Measurements from ENCODE around the gene CORO2A.

The CORO2A gene

GRCh38 chr9:98134702-98135557, 57.5 kb downstream of the CORO2A start:
- no peak overlapping the region for H2BK12ac ChIP-seq (ENCODE audit: low read length in 2 of 2)

DNA sequence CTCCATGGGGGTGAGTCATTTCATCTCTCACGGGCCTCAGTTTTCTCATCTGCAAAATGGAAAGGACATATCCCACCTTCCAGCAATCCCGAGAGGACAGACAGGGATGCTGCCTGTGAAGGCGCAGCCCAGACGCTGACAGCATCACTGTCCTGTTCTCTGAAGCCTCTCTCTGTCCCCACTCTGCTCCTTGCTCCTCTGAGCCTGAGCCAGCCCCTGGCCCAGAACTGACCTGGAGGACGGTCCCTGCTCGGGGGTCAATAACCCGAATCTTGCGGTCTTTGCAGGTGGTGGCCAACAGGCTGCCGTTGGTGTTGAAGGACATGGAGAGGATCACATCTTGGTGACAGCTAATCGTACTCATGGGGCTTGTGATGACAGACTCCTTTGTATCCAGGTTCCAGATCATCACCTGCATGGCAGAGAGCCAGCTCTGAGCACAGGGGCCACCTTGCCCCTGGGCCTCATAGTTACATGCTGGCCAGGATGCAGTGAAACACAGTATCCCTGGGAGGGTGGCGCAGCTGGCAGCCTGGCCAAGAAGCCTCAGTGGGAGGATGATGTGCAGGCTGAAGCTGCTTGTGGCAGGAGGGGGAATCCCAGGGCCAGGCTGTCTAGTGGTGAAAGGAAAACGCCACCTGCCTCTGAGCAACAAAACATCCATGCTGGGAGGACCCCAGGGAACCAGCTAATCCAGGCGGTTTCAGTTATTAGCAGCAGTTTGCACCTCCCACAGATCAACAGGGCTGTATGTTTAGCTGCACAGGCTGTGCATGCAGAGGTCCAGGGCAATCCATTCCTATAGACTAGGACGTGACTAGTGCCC, 59.4 kb downstream of the CORO2A start:
- H3K4me1 ChIP-seq (ENCODE audit: control insufficient read depth, insufficient read depth, low read depth, low read length) = peaks cover 5% of the 10 kb centered on the region
- H3K79me1 ChIP-seq (replicated peaks; ENCODE audit: low read length, poor library complexity, severe bottlenecking) = no peaks in the 10 kb centered on the region
- H3K4me3 ChIP-seq (ENCODE audit: insufficient read depth in 1 of 2, low read depth in 1 of 2, low read length in 2 of 2) = no peak overlapping the region
- no peak overlapping the region for H2BK120ac ChIP-seq (ENCODE audit: low read depth, low read length)
- no peak overlapping the region for H3K18ac ChIP-seq (ENCODE audit: low read depth in 1 of 2, low read length in 2 of 2)
- no peak overlapping the region for H3K4ac ChIP-seq (ENCODE audit: low read depth in 1 of 2, low read length in 2 of 2)
- H3K14ac ChIP-seq (ENCODE audit: low read length in 2 of 2) = no peak overlapping the region
- H2BK5ac ChIP-seq (ENCODE audit: low read depth, low read length, poor library complexity, severe bottlenecking) = no peak overlapping the region
- no peaks in the 10 kb centered on the region for H3K9me3 ChIP-seq (ENCODE audit: control insufficient read depth, low read length)
- H2AFZ ChIP-seq (ENCODE audit: low read depth, low read length) = no peak overlapping the region
- no peak overlapping the region for H2BK12ac ChIP-seq (ENCODE audit: low read length in 2 of 2)
- H4K91ac ChIP-seq (ENCODE audit: low read length) = no peak overlapping the region
- H4K8ac ChIP-seq (ENCODE audit: low read length) = no peak overlapping the region
- peaks cover 0 to 29% of the 10 kb centered on the region in 2 experiments for H3K27me3 ChIP-seq (ENCODE audit: control insufficient read depth in 1 of 2, insufficient read depth in 1 of 2, low read length in 2 of 2)
- peaks cover 0 to 2% of the 10 kb centered on the region in 2 experiments for H3K36me3 ChIP-seq (ENCODE audit: control insufficient read depth in 1 of 2, insufficient read depth in 2 of 2, low read depth in 1 of 2, low read length in 2 of 2)
- H3K23ac ChIP-seq (ENCODE audit: low read length in 2 of 2) = no peak overlapping the region
- H3K9ac ChIP-seq (ENCODE audit: low read length) = no peak overlapping the region
- H2AK5ac ChIP-seq (ENCODE audit: low read length, severe bottlenecking) = no peak overlapping the region
- no peak overlapping the region for H2BK15ac ChIP-seq (ENCODE audit: low read depth, poor library complexity, severe bottlenecking)
- DNase-seq = no peak
- no peak overlapping the region for H3K27ac ChIP-seq (ENCODE audit: low read length, poor library complexity, severe bottlenecking)
- WGBS = 90% methylated on average over 14 of the region's 14 CpGs
- H3K4me2 ChIP-seq (ENCODE audit: low read length, poor library complexity, severe bottlenecking) = no peak overlapping the region

More at GRCh38 chr9:98134702-98135557, 57.5 kb downstream of the CORO2A start:
- Histone ChIP-seq H3K27ac (ENCODE audit: low read length, poor library complexity, severe bottlenecking) (no peak overlapping the region), H2BK120ac (ENCODE audit: low read depth, low read length) (no peak overlapping the region), H4K8ac (ENCODE audit: low read length) (no peak overlapping the region), H4K91ac (ENCODE audit: low read length) (no peak overlapping the region), H3K4me1 (ENCODE audit: control insufficient read depth, insufficient read depth, low read depth, low read length) (peaks cover 1% of the 10 kb centered on the region), H3K27me3 (ENCODE audit: control insufficient read depth in 1 of 2, insufficient read depth in 1 of 2, low read length in 2 of 2) (peaks cover 0 to 29% of the 10 kb centered on the region in 2 experiments), H3K14ac (ENCODE audit: low read length in 2 of 2) (no peak overlapping the region), H3K23ac (ENCODE audit: low read length in 2 of 2) (no peak overlapping the region), H3K36me3 (ENCODE audit: control insufficient read depth in 1 of 2, insufficient read depth in 2 of 2, low read depth in 1 of 2, low read length in 2 of 2) (peaks cover 0 to 2% of the 10 kb centered on the region in 2 experiments), H3K79me1 (replicated peaks; ENCODE audit: low read length, poor library complexity, severe bottlenecking) (no peaks in the 10 kb centered on the region), H3K18ac (ENCODE audit: low read depth in 1 of 2, low read length in 2 of 2) (no peak overlapping the region), H2BK5ac (ENCODE audit: low read depth, low read length, poor library complexity, severe bottlenecking) (no peak overlapping the region), H2AK5ac (ENCODE audit: low read length, severe bottlenecking) (no peak overlapping the region), H2AFZ (ENCODE audit: low read depth, low read length) (no peak overlapping the region), H3K4me3 (ENCODE audit: insufficient read depth in 1 of 2, low read depth in 1 of 2, low read length in 2 of 2) (no peak overlapping the region), H2BK15ac (ENCODE audit: low read depth, poor library complexity, severe bottlenecking) (no peak overlapping the region), H3K4ac (ENCODE audit: low read depth in 1 of 2, low read length in 2 of 2) (no peak overlapping the region), H3K4me2 (ENCODE audit: low read length, poor library complexity, severe bottlenecking) (no peak overlapping the region), H3K9me3 (ENCODE audit: control insufficient read depth, low read length) (no peaks in the 10 kb centered on the region), H3K9ac (ENCODE audit: low read length) (no peak overlapping the region)
- 95% methylated on average over 12 of the region's 12 CpGs for WGBS
- DNase-seq = no peak

GRCh38 chr9:98132158-98132557, 60.3 kb downstream of the CORO2A start:
- 96% methylated on average over 9 of the region's 9 CpGs for WGBS
- no peak for DNase-seq
- H4K8ac ChIP-seq (ENCODE audit: low read length) = no peak overlapping the region
- no peak overlapping the region for H2BK12ac ChIP-seq (ENCODE audit: low read length in 2 of 2)
- H3K23ac ChIP-seq (ENCODE audit: low read length in 2 of 2) = no peak overlapping the region
- H3K4me2 ChIP-seq (ENCODE audit: low read length, poor library complexity, severe bottlenecking) = no peak overlapping the region
- no peak overlapping the region for H2BK120ac ChIP-seq (ENCODE audit: low read depth, low read length)
- H2BK15ac ChIP-seq (ENCODE audit: low read depth, poor library complexity, severe bottlenecking) = no peak overlapping the region
- H3K14ac ChIP-seq (ENCODE audit: low read length in 2 of 2) = no peak overlapping the region
- no peaks in the 10 kb centered on the region for H3K79me1 ChIP-seq (replicated peaks; ENCODE audit: low read length, poor library complexity, severe bottlenecking)
- H2BK5ac ChIP-seq (ENCODE audit: low read depth, low read length, poor library complexity, severe bottlenecking) = no peak overlapping the region
- H3K18ac ChIP-seq (ENCODE audit: low read depth in 1 of 2, low read length in 2 of 2) = no peak overlapping the region
- no peak overlapping the region for H2AFZ ChIP-seq (ENCODE audit: low read depth, low read length)
- H3K4me3 ChIP-seq (ENCODE audit: insufficient read depth in 1 of 2, low read depth in 1 of 2, low read length in 2 of 2) = no peak overlapping the region
- H3K9ac ChIP-seq (ENCODE audit: low read length) = no peak overlapping the region
- H3K27ac ChIP-seq (ENCODE audit: low read length, poor library complexity, severe bottlenecking) = no peak overlapping the region
- H3K4ac ChIP-seq (ENCODE audit: low read depth in 1 of 2, low read length in 2 of 2) = no peak overlapping the region
- H3K27me3 ChIP-seq (ENCODE audit: control insufficient read depth in 1 of 2, insufficient read depth in 1 of 2, low read length in 2 of 2) = peaks cover 0 to 25% of the 10 kb centered on the region in 2 experiments
- H2AK5ac ChIP-seq (ENCODE audit: low read length, severe bottlenecking) = no peak overlapping the region
- peaks cover 5% of the 10 kb centered on the region for H3K4me1 ChIP-seq (ENCODE audit: control insufficient read depth, insufficient read depth, low read depth, low read length)
- H4K91ac ChIP-seq (ENCODE audit: low read length) = no peak overlapping the region
- H3K9me3 ChIP-seq (ENCODE audit: control insufficient read depth, low read length) = no peaks in the 10 kb centered on the region
- peaks cover 0 to 2% of the 10 kb centered on the region in 2 experiments for H3K36me3 ChIP-seq (ENCODE audit: control insufficient read depth in 1 of 2, insufficient read depth in 2 of 2, low read depth in 1 of 2, low read length in 2 of 2)

All from mesenchymal stem cell (in vitro differentiated cells and primary cell).